ENCODE data around the gene EDC4. TPM values are rescaled to one million over a fixed set of nuclear protein-coding genes. Genes with fewer than 3 reads are reported as not detected.
"Not testable (repeated sequence)": the region's sequence is repeated elsewhere in the genome, so short reads cannot be mapped to it uniquely, and the experiment has no call there.

EDC4 gene
- total RNA-seq, 2 experiments from 2014 or later: 99.6 to 102 TPM

DNA sequence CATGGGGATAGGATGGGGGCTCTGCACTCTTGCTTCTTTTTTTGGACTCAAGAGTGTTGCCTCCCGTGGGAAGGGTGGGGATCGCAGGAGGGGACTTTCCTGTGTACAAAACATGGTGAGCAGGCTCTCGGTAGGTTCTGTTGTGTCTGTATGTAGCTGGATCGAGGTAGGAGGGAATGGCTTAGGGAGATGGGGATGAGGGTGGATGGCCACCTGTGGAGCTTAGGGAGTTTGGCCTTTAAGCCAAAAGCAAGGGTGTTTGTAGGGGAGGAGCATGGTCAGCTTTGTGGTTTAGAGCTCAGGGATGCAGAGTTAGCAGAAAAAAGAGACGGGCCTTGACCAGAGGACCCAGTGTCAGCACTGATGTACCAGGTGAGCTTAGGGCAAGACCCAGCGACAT, 11.0 kb upstream of the EDC4 start:
- Mint-ChIP-seq H3K36me3 (peaks cover 4% of the 10 kb centered on the region), H3K4me1 (peaks cover 10% of the 10 kb centered on the region), H3K4me3 (no peak overlapping the region), H3K27ac (no peak overlapping the region), H3K9me3 (no peaks in the 10 kb centered on the region), H3K27me3 (no peaks in the 10 kb centered on the region)
- no peak for DNase-seq

DNA sequence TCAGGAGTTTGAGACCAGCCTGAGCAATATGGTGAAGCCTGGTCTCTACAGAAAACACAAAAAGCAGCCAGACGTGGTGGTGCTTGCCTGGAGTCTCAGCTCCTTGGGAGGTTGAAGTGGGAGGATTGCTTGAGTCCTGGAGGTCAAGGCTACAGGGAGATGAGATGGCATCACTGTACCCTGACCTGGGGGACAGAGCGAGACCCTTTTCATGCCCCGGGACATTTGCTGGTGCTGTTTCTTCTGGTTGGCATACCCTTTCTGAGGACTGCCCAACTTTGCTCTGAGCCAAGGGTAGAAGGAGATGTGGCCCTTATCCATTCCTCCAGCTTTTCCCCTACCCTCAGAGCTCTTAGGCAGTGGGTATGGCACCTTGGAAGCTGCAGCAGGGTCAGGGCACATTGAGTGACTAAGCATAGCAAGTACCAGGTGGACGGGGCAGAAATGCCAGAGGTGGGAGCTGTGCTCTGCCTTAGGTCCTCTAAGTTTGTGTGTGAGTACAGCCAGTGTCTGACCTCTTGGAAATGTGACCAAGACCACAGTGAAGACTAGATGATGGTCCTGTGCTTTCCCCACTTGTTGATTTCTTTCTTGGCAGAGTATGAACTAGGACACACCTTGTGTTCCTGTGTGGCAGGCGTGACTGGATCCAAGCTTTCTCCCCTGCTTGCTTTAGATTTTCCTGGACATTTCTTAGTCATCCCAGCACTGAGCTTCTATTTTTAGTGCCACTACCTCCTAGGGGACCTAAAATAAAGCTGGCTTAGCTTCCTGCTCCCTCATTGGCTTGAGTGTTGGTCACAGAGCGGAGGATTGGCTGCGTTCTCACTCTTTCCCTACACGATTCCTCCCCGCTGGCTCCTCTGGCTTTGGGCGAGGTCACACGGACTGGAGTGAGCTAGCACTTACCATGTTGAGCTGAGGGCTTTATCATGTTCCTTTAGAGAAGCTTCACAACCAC, 9.9 kb upstream of the EDC4 start:
- H3K9me3 Mint-ChIP-seq: no peaks in the 10 kb centered on the region
- H3K4me1 Mint-ChIP-seq: peaks cover 5% of the 10 kb centered on the region
- no peak for DNase-seq
- no peak overlapping the region for H3K27ac Mint-ChIP-seq
- H3K4me3 Mint-ChIP-seq: no peak overlapping the region
- H3K36me3 Mint-ChIP-seq: peaks cover 4% of the 10 kb centered on the region
- no peaks in the 10 kb centered on the region for H3K27me3 Mint-ChIP-seq

DNA sequence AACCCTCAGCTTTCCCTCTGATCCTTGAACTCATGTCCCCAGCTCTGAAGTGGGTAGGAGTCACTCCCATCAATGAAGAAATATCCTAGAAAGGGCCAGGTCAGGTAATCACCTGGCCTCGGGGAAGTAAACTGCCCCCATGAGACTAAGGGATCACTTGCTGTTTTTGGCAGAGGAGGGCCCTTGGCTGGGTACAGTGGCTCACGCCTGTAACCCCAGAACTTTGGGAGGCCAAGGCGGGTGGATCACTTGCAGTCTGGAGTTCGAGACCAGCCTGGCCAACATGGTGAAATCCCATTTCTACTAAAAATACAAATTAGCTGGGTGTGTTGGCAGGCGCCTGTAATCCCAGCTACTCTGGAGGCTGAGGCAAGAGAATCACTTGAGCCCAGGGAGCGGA, 8.8 kb upstream of the EDC4 start:
- H3K9me3 Mint-ChIP-seq, H3K27me3 Mint-ChIP-seq, DNase-seq, H3K27ac Mint-ChIP-seq, H3K4me1 Mint-ChIP-seq, H3K4me3 Mint-ChIP-seq, H3K36me3 Mint-ChIP-seq: not testable (repeated sequence)

DNA sequence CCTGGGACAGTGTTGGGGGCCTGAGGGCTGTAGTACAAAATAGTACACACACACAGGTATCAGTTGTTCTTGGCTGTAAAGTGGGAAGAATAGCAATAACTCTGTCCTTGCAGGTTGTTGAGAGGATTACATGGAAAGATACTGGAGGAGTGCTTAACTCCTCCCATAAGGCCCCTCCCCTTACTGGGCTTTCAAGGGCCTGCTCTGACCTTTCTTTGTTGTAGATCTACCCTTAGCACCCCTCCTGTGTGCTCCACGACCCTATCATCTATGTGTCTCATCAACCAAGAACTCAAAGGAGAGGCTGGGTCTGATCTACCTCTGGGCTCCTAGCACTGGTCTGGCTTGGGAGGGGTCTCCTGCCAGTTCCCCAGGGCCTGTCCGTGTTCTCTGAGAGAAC, 8.3 kb upstream of the EDC4 start:
- Mint-ChIP-seq H3K27ac (no peak overlapping the region), H3K36me3 (no peaks in the 10 kb centered on the region), H3K4me3 (no peak overlapping the region), H3K27me3 (no peaks in the 10 kb centered on the region), H3K4me1 (peaks cover 5% of the 10 kb centered on the region), H3K9me3 (no peaks in the 10 kb centered on the region)
- no peak for DNase-seq

DNA sequence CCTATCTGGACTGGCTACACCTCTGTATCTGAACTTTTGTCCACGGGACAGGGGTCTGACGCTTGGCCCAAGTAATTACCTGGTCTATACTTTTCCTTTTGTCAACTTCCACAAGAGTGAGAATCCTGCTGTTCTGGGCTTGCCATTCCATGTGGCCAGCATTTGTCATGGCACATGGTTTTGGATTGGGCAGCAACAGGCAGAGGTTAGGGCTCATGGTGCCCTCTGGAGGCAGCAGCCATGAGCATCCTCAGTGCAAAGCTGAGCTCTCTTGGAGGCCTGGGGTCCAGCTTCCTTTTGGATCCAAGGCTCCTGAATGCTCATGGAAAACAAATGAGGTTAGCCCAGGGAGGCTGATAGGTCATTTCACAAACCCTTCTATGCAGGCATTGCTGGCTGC, 7.5 kb upstream of the EDC4 start:
- no peaks in the 10 kb centered on the region for H3K9me3 Mint-ChIP-seq
- no peak overlapping the region for H3K27ac Mint-ChIP-seq
- H3K27me3 Mint-ChIP-seq: no peaks in the 10 kb centered on the region
- DNase-seq: no peak
- H3K4me1 Mint-ChIP-seq: peaks cover 5% of the 10 kb centered on the region
- no peaks in the 10 kb centered on the region for H3K36me3 Mint-ChIP-seq
- no peak overlapping the region for H3K4me3 Mint-ChIP-seq

DNA sequence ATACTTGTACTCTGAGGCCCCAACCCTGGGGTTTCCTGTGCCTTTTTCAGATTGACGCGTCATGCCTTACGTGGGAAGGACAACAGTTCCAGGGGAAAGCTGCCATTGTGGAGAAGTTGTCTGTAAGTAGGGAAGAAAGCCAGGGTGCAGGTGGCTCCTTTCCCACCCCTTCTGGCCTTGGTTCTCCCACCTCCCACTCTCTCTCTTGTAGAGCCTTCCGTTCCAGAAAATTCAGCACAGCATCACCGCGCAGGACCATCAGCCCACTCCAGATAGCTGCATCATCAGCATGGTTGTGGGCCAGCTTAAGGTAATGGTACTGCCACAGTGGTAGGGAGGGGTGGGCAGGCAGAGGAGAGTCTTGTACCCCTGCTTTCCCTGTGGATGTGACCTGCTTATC, 4.6 kb upstream of the EDC4 start:
- Mint-ChIP-seq H3K36me3 (no peaks in the 10 kb centered on the region), H3K4me3 (no peak overlapping the region), H3K4me1 (peaks cover 9% of the 10 kb centered on the region), H3K9me3 (no peaks in the 10 kb centered on the region), H3K27ac (no peak overlapping the region), H3K27me3 (no peaks in the 10 kb centered on the region)
- no peak for DNase-seq

DNA sequence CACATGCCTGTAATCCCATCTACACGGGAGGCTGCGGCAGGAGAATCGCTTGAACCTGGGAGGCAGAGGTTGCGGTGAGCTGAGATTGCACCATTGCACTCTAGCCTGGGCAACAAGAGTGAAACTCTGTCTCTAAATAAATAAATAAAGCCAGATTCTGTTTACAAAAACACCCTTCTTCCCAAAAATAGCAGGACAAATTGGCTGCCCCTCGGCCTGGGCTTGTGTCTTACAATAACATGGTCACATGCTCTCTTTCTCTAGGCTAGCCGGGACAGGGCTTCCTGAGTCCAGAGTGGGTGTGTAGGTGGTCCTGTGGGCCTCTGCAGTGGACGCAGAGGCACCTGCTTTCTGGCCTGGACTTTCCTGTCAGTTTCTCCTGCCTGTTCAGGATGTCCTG, 3.2 kb upstream of the EDC4 start:
- Mint-ChIP-seq H3K27ac (no peak overlapping the region), H3K27me3 (no peaks in the 10 kb centered on the region), H3K4me1 (peaks cover 14% of the 10 kb centered on the region), H3K9me3 (no peaks in the 10 kb centered on the region), H3K36me3 (peaks cover 6% of the 10 kb centered on the region), H3K4me3 (no peak overlapping the region)
- no peak for DNase-seq

DNA sequence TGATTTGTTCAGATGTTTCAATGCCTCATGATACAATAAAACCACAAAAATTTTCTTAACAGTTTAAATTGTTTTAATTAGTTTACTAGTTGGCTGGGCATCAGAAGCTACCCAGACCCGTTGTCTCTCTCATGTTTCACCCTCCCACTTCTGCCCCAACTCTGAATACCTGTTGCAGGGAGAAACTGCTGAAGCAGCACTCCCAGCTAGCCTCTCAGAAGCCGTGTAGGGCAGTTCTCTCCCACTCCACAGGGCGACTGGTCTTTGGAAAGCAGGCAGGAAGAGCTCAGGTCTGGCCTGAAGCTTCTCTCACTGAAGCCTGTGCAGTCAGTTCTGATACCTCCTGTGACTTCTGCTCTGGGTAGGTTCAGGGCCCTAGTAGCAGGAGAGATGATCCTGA, 1.6 kb upstream of the EDC4 start:
- H3K9me3 Mint-ChIP-seq: no peaks in the 10 kb centered on the region
- no peak for DNase-seq
- H3K4me1 Mint-ChIP-seq: peaks cover 20% of the 10 kb centered on the region
- H3K27ac Mint-ChIP-seq: no peak overlapping the region
- no peaks in the 10 kb centered on the region for H3K27me3 Mint-ChIP-seq
- peaks cover 9% of the 10 kb centered on the region for H3K36me3 Mint-ChIP-seq
- no peak overlapping the region for H3K4me3 Mint-ChIP-seq

DNA sequence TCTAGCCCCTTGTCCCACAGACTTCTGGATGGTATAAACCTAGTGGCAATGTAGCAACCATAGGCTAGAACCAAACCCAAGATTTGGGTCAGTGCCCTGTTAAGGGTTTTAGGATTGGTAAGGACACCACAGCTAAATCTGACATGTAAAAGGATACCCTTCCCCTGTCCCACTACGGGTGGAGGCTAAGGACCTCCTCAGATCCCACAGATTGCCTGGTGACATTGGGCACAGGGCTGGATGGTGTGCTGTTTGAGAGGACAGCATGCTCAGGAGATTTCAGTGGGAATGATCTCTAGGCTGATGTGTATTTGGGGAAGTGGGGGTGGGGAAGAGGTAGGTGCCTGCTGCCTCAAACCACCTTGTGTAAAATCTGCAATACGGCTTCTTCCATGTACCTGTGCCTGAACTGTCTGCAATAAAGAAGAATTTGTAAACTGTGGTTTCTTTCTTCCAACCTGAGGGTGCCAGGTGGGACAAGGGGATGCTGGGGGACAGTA, 671 bp upstream of the EDC4 start:
- peaks cover 9% of the 10 kb centered on the region for H3K36me3 Mint-ChIP-seq

DNA sequence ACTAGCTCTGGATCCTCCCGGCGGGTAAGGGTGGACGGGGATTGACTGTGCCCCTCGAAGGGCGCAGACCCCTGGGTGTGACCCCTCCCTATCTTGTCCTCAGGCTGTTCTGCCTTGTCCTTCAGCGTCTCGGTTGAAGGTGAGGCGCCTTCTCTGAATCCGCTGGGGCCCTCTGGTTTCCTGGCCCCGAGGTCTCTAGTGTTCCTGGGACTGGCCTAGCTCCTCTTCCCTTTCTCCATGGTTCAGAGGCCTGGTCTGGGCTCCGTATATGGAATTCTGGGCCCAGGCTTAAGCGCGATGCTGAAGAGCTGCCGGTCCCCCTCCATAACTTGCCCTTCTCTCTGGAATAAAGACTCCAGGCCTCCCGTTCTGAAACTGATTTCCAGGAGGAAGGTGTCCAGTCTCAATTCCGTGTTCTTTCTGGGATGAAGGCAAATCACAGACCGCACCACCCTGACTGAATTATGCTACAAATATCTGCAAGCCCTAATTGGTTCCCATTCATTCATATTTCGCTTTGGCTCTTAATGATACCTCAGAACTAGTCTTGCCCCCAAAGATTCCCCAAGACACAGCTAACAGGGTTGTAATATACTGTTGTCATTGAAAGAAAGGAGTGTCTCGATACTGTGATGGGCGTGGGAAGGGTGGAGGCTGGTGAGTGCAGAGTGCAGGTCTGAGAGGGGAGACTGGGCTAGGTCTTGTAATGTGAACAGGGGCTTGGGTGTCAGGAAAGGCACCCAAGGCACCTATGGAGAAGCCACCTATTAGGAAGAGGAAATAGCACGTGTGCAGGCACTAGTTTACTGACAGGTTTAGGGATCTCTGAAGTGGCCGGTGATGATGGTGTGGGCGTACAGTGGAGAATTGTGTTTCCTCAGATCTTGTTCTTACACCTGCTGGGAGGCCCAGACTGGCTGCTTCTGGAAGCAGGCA, 851 bp downstream of the EDC4 start:
- H3K4me3 Mint-ChIP-seq: peak overlapping the region; percentile 89
- H3K9me3 Mint-ChIP-seq: no peaks in the 10 kb centered on the region
- H3K27me3 Mint-ChIP-seq: no peaks in the 10 kb centered on the region
- peaks cover 20% of the 10 kb centered on the region for H3K4me1 Mint-ChIP-seq
- no peak for DNase-seq
- H3K27ac Mint-ChIP-seq: peak overlapping the region; percentile 90
- H3K36me3 Mint-ChIP-seq: peaks cover 15% of the 10 kb centered on the region

More for the DNA sequence above, 671 bp upstream of the EDC4 start:
- H3K27ac Mint-ChIP-seq: peak overlapping the region; percentile 81
- H3K4me3 Mint-ChIP-seq: peak overlapping the region; percentile 33
- H3K27me3 Mint-ChIP-seq: no peaks in the 10 kb centered on the region
- no peaks in the 10 kb centered on the region for H3K9me3 Mint-ChIP-seq
- DNase-seq: no peak
- peaks cover 20% of the 10 kb centered on the region for H3K4me1 Mint-ChIP-seq

DNA sequence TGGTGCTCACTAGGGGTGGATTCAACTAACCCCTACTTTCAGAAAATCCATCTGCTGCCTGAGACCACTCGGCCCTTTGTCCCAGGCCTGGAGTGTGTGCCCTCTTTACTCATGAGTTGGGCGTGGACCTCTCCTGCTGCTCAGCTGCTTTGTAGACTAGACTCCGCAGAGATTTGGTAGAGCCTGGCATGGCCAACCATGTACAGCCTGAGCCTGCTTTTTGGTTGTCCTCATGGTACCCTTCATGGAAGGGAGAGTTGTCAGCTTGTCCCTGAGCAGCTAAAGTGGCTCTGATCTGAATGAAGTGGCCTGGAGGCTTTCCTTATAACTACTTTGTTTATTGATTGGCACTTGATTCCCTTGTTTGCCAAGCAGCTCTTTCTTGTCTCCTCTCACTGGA, 1.5 kb downstream of the EDC4 start:
- no peak for DNase-seq
- peaks cover 20% of the 10 kb centered on the region for H3K4me1 Mint-ChIP-seq
- H3K36me3 Mint-ChIP-seq: peaks cover 15% of the 10 kb centered on the region
- peak overlapping the region; percentile 90 for H3K27ac Mint-ChIP-seq
- no peaks in the 10 kb centered on the region for H3K9me3 Mint-ChIP-seq
- H3K27me3 Mint-ChIP-seq: no peaks in the 10 kb centered on the region
- H3K4me3 Mint-ChIP-seq: peak overlapping the region; percentile 89

DNA sequence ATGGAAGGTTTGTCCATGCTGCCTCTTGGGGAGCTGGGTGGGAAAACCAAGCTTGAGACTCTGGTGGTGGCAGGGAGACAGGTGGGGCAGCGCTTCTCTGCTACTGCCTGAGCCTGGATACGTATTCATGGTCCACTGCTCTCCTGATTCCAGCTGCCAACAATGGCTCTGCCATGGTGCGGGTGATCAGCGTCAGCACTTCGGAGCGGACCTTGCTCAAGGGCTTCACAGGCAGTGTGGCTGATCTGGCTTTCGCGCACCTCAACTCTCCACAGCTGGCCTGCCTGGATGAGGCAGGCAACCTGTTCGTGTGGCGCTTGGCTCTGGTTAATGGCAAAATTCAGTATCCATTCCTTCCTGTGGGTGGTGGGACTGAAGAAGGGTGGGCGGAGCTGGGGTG, 4.2 kb downstream of the EDC4 start:
- peaks cover 18% of the 10 kb centered on the region for H3K36me3 Mint-ChIP-seq

DNA sequence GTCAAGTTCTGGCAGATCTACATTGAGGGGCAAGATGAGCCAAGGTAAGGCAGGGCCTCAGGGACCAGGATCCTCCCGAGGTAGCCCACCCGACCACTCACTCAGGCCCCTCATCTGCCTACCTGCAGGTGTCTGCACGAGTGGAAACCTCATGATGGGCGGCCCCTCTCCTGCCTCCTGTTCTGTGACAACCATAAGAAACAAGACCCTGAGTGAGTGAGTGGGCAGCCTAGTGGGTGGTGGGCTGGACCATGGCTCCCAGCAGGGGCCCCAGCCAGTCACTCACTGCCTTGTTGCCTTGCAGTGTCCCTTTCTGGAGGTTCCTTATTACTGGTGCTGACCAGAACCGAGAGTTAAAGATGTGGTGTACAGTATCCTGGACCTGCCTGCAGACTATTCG, 5.4 kb downstream of the EDC4 start:
- no peak overlapping the region for H3K27ac Mint-ChIP-seq

More for the DNA sequence above, 4.2 kb downstream of the EDC4 start:
- DNase-seq: no peak
- peaks cover 20% of the 10 kb centered on the region for H3K4me1 Mint-ChIP-seq
- no peak overlapping the region for H3K27ac Mint-ChIP-seq
- H3K9me3 Mint-ChIP-seq: no peaks in the 10 kb centered on the region
- no peaks in the 10 kb centered on the region for H3K27me3 Mint-ChIP-seq
- no peak overlapping the region for H3K4me3 Mint-ChIP-seq

DNA sequence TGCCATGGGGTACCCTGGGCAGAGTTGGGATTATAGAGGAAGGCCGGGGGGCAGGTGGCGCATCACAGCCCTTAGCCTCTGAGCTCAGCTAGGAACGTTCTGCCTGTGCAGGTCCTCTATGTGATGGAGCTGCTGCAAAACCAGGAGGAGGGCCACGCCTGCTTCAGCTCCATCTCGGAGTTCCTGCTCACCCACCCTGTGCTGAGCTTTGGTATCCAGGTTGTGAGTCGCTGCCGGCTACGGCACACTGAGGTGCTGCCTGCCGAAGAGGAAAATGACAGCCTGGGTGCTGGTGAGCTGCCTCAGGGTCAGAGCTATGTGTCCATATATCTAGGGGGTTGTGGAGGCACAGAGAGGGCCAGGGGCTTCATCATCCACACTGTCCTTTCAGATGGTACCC, 6.0 kb downstream of the EDC4 start:
- Mint-ChIP-seq H3K4me1 (peaks cover 16% of the 10 kb centered on the region), H3K36me3 (peaks cover 23% of the 10 kb centered on the region), H3K4me3 (no peak overlapping the region), H3K27ac (no peak overlapping the region), H3K9me3 (no peaks in the 10 kb centered on the region), H3K27me3 (no peaks in the 10 kb centered on the region)
- no peak for DNase-seq

More for the DNA sequence above, 5.4 kb downstream of the EDC4 start:
- Mint-ChIP-seq H3K27me3 (no peaks in the 10 kb centered on the region), H3K9me3 (no peaks in the 10 kb centered on the region), H3K4me3 (no peak overlapping the region), H3K36me3 (peaks cover 19% of the 10 kb centered on the region), H3K4me1 (peaks cover 16% of the 10 kb centered on the region)
- no peak for DNase-seq

DNA sequence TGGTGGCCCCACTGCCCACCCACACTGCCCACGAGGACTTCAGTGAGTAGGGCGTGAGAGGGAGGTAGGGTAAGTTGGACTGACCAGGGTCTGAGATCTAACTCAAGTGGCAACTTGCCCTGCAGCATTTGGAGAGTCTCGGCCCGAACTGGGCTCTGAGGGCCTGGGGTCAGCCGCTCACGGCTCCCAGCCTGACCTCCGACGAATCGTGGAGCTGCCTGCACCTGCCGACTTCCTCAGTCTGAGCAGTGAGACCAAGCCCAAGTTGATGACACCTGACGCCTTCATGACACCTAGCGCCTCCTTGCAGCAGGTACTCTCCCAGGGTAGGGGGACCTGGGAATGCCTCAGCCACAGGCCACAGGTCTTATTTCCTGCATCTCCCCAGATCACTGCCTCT, 6.6 kb downstream of the EDC4 start:
- peaks cover 10% of the 10 kb centered on the region for H3K4me1 Mint-ChIP-seq
- no peaks in the 10 kb centered on the region for H3K9me3 Mint-ChIP-seq
- no peak for DNase-seq
- H3K36me3 Mint-ChIP-seq: peaks cover 21% of the 10 kb centered on the region
- no peak overlapping the region for H3K4me3 Mint-ChIP-seq
- no peaks in the 10 kb centered on the region for H3K27me3 Mint-ChIP-seq
- H3K27ac Mint-ChIP-seq: no peak overlapping the region
